HepG2 (cell line): Measurements from ENCODE around the gene CPNE1. TPM values are rescaled to one million over a fixed set of nuclear protein-coding genes. Genes with fewer than 3 reads are reported as not detected.
"Not testable (repeated sequence)": the region's sequence is repeated elsewhere in the genome, so short reads cannot be mapped to it uniquely, and the experiment has no call there.

Source experiments
- ATAC-seq: fragments of 200-7000 bp; cut with Tn5 transposase; 3 replicates; pipeline ENCODE4 v1.9.1; 2020; ENCODE audit warnings: mild to moderate bottlenecking, moderate library complexity
- BruUV-seq: library from RNA; stranded (reverse); fragments of 400-500 nt; replicated peaks from 2 replicates; lab custom pipeline; 2021; lab: Mats Ljungman, UMichigan
- CTCF ChIA-PET: fragments of 300-600 bp; formaldehyde crosslinking; extraction: SDS; loops from one replicate; lab custom pipeline; 2021; ENCODE audit warnings: low total read pairs, inconsistent platforms, low intra/inter-chr PET ratio; lab: Yijun Ruan, JAX
- POLR2A ChIA-PET: fragments of 350-600 bp; sonication (Branson Sonifier 250); formaldehyde crosslinking; loops from one replicate; lab custom pipeline; 2020; ENCODE audit warnings: antibody characterized with exemption, inconsistent platforms; lab: Yijun Ruan, JAX
- DNase-seq: peaks from one replicate; pipeline ENCODE4 v3.0.0-alpha.2; 2015; ENCODE audit warnings: low spot score
- FAIRE-seq: peaks from 3 replicates; lab custom pipeline; 2011; peaks lifted over from hg19 to GRCh38; lab: Jason Lieb, UNC
- H2AFZ ChIP-seq: one replicate; pipeline ENCODE4 v1.6.1; 2011; ENCODE audit warnings: low read length, inconsistent platforms
- H3K27ac ChIP-seq: fragments of 300-600 bp; 3 replicates; pipeline ENCODE4 v1.8.0; 2011; ENCODE audit warnings: mixed run types, mild to moderate bottlenecking, mixed read lengths, low read length, inconsistent platforms; ENCODE audit not compliant: insufficient read depth; ENCODE audit errors: extremely low read length
- H3K27me3 ChIP-seq, 2 experiments: fragments of 200-600 bp in 1 of 2; 2 replicates in 1 of 2; 3 replicates in 1 of 2; pipeline versions ENCODE4 v1.6.0 to v1.8.0; 2011; ENCODE audit warnings: low read length in 2 of 2, mild to moderate bottlenecking in 2 of 2, moderate library complexity in 2 of 2, inconsistent platforms in 1 of 2; ENCODE audit not compliant: insufficient read depth in 2 of 2, control insufficient read depth in 1 of 2
- H3K36me3 ChIP-seq, 2 experiments: fragments of 200-600 bp in 1 of 2; replicated peaks in 1 of 2; 2 replicates in 1 of 2; 3 replicates in 1 of 2; pipeline versions ENCODE4 v1.5.1 to v1.8.0; 2011; ENCODE audit warnings: low read length in 2 of 2, inconsistent platforms in 1 of 2; ENCODE audit not compliant: insufficient read depth in 2 of 2, control insufficient read depth in 1 of 2
- H3K4me1 ChIP-seq: 2 replicates; pipeline ENCODE4 v1.5.1; 2012; ENCODE audit warnings: low read length, inconsistent platforms; ENCODE audit not compliant: insufficient read depth
- H3K4me2 ChIP-seq: 2 replicates; pipeline ENCODE4 v1.6.0; 2011; ENCODE audit warnings: low read depth, low read length, inconsistent platforms
- H3K4me3 ChIP-seq, 3 experiments: fragments of 200-600 bp in 1 of 3; sonication (generic), shearing (Covaris generic) in 1 of 3; replicated peaks in 1 of 3; 2 replicates each; pipeline ENCODE4 v1.5.1; 2011 to 2016; ENCODE audit warnings: low read length in 3 of 3, inconsistent platforms in 2 of 3, low read depth in 2 of 3, mild to moderate bottlenecking in 2 of 3, control low read depth in 1 of 3, mixed read lengths in 1 of 3; ENCODE audit not compliant: insufficient read depth in 1 of 3
- H3K79me2 ChIP-seq: one replicate; pipeline ENCODE4 v1.6.1; 2011; ENCODE audit warnings: low read length, inconsistent platforms; ENCODE audit not compliant: insufficient read depth
- H3K9ac ChIP-seq: 2 replicates; pipeline ENCODE4 v1.6.0; 2011; ENCODE audit warnings: mild to moderate bottlenecking, low read depth, low read length, inconsistent platforms; ENCODE audit not compliant: insufficient read depth
- H3K9me3 ChIP-seq: 2 replicates; pipeline ENCODE4 v1.5.1; 2012; ENCODE audit warnings: mild to moderate bottlenecking, low read length
- H4K20me1 ChIP-seq: 2 replicates; pipeline ENCODE4 v1.6.0; 2011; ENCODE audit warnings: inconsistent platforms, mild to moderate bottlenecking, low read length, moderate library complexity; ENCODE audit not compliant: insufficient read depth
- CCDC6 ChIP-seq: sonication (generic); formaldehyde crosslinking; IDR thresholded peaks from 2 replicates; pipeline ENCODE4 v1.8.1; 2022; ENCODE audit warnings: mild to moderate bottlenecking, missing genetic modification reagents, moderate library complexity
- EP300 ChIP-seq, 3 experiments: sonication (generic) in 1 of 3; formaldehyde crosslinking in 1 of 3; IDR thresholded peaks; 2 replicates each; pipeline versions ENCODE4 v1.5.1 to v1.6.1; 2011 to 2020; ENCODE audit warnings: low read depth in 2 of 3, low read length in 2 of 3, borderline replicate concordance in 1 of 3, improper control_type of control experiment in 1 of 3, mild to moderate bottlenecking in 1 of 3, missing genetic modification reagents in 1 of 3, moderate library complexity in 1 of 3
- FOXO1 ChIP-seq: sonication (generic); formaldehyde crosslinking; IDR thresholded peaks from 2 replicates; pipeline ENCODE4 v1.4.0; 2020; ENCODE audit warnings: missing genetic modification reagents
- KLF6 ChIP-seq: IDR thresholded peaks from 2 replicates; pipeline ENCODE4 v1.8.0; 2016; ENCODE audit warnings: missing biosample characterization, missing genetic modification reagents
- NR2F1 ChIP-seq, 2 experiments: fragments of 450-650 bp in 1 of 2; formaldehyde crosslinking in 1 of 2; IDR thresholded peaks; 2 replicates each; pipeline versions ENCODE4 v1.5.0 to v1.6.1; 2016 to 2020; ENCODE audit warnings: mild to moderate bottlenecking in 1 of 2, missing compliant biosample characterization in 1 of 2, missing genetic modification reagents in 1 of 2, moderate library complexity in 1 of 2
- PHF8 ChIP-seq: sonication (generic); formaldehyde crosslinking; IDR thresholded peaks from 2 replicates; pipeline ENCODE4 v1.5.0; 2020; ENCODE audit warnings: missing genetic modification reagents
- POLR2A ChIP-seq, 2 experiments: IDR thresholded peaks; 2 replicates each; pipeline ENCODE4 v1.6.1; 2011; ENCODE audit warnings: low read depth in 2 of 2, low read length in 2 of 2, mild to moderate bottlenecking in 1 of 2, moderate library complexity in 1 of 2; ENCODE audit not compliant: insufficient read depth in 1 of 2
- POLR2G ChIP-seq: fragments of 200-400 bp; formaldehyde crosslinking; IDR thresholded peaks from 2 replicates; pipeline ENCODE4 v1.6.1; 2018; ENCODE audit warnings: mild to moderate bottlenecking, low read depth, low read length, moderate library complexity
- RBM22 ChIP-seq: fragments of 200-400 bp; formaldehyde crosslinking; optimal IDR thresholded peaks from 2 replicates; pipeline ENCODE3; 2017; ENCODE audit warnings: mild to moderate bottlenecking, low read length, moderate library complexity
- THAP11 ChIP-seq: IDR thresholded peaks from 2 replicates; pipeline ENCODE4 v1.6.1; 2016; ENCODE audit warnings: missing biosample characterization, missing genetic modification reagents
- THYN1 ChIP-seq: sonication (generic); formaldehyde crosslinking; IDR thresholded peaks from 2 replicates; pipeline ENCODE4 v1.8.1; 2023; ENCODE audit warnings: low read depth, mild to moderate bottlenecking, moderate library complexity, missing genetic modification reagents, borderline replicate concordance
- ZBTB38 ChIP-seq: sonication (generic); formaldehyde crosslinking; IDR thresholded peaks from 2 replicates; pipeline ENCODE4 v1.5.1; 2020; ENCODE audit warnings: mild to moderate bottlenecking, missing genetic modification reagents
- ZMYM3 ChIP-seq: sonication (generic); formaldehyde crosslinking; IDR thresholded peaks from 2 replicates; pipeline ENCODE4 v1.5.1; 2020; ENCODE audit warnings: mild to moderate bottlenecking, missing genetic modification reagents
- ZNF563 ChIP-seq: sonication (generic); formaldehyde crosslinking; IDR thresholded peaks from 2 replicates; pipeline ENCODE4 v1.8.0; 2022; ENCODE audit warnings: mild to moderate bottlenecking, moderate library complexity, missing genetic modification reagents
- WGBS: methylation state at CpG from one replicate; pipeline ENCODE4 v1.1.6; 2017; ENCODE audit warnings: low lambda C conversion rate; 5-methylcytosine and 5-hydroxymethylcytosine counted together
- in situ Hi-C: cut with HindIII; loops from 2 replicates; pipeline ENCODE4 v1.10.0; 2017; ENCODE audit warnings: low pct_unique_long_range_greater_than_20kb; ENCODE audit not compliant: extremely low pct_ligation_motif_present
- intact Hi-C: fragments of 100-400 bp; cut with micrococcal nuclease; formaldehyde crosslinking; loops from one replicate; pipeline ENCODE4 v1.10.0; 2022; ENCODE audit not compliant: unreplicated experiment
- polyA plus RNA-seq, 8 experiments: library from polyadenylated mRNA; depleted of rRNA in 3 of 8; stranded (reverse) in 7 of 8; unstranded in 1 of 8; fragments of >200 nt; fragmentation: Illumina TruSeq in 4 of 8; extraction: Trizol in 4 of 8; gene quantifications; 2 replicates each; pipeline versions ENCODE4 v1.2.1 to v1.2.3, GENCODE V29; 2011 to 2016; ENCODE audit warnings: low read depth in 4 of 8, missing spikeins in 1 of 8, mixed read lengths in 1 of 8; ENCODE audit not compliant: insufficient read depth in 1 of 8
- total RNA-seq, 5 experiments: library from RNA; depleted of rRNA; stranded (reverse); fragments of >200 nt; fragmentation: Illumina TruSeq; extraction: Trizol; gene quantifications; 2 replicates each; pipeline ENCODE4 v1.2.3, GENCODE V29; 2016; ENCODE audit warnings: low read depth in 1 of 5
- TF ChIP-seq, protein P1 (sequence below): sonication (generic); formaldehyde crosslinking; IDR thresholded peaks from 2 replicates; pipeline ENCODE4 v1.8.0; 2022; ENCODE audit warnings: missing genetic modification reagents, mild to moderate bottlenecking, borderline replicate concordance

The CPNE1 gene
- total and polyA plus RNA-seq, 2 of the 13 experiments (the other 11 are each of a cell fraction or from before 2014, with no cell fraction given), result 408 to 431 TPM

DNA sequence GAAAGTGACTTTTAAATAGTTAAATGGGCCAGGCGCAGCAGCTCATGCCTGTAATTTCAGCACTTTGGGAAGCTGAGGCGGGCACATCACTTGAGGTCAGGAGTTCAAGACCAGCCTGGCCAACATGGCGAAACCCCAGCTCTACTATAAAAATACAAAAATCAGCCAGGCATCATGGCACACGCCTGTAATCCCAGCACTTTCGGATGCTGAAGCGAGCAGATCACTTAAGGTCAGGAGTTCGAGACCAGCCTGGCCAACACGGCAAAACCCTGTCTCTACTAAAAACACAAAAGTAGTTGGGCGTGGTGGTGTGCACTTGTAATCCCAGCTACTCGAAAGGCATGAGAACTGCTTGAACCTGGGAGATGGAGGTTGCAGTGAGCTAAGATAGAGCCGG, 41.2 kb upstream of the CPNE1 start:
- H3K79me2 ChIP-seq, result peaks cover 36% of the 10 kb centered on the region
- H3K4me3 ChIP-seq; H3K4me2 ChIP-seq; H3K27me3 ChIP-seq; FAIRE-seq; in situ Hi-C loops; H2AFZ ChIP-seq; ATAC-seq; H3K4me1 ChIP-seq; H3K9ac ChIP-seq; DNase-seq; BruUV-seq; H3K9me3 ChIP-seq; CTCF ChIA-PET; intact Hi-C loops; H3K27ac ChIP-seq; TF ChIP-seq EP300 (IDR thresholded peaks at IDR 0.05; ENCODE audit: low read depth in 2 of 2, low read length in 2 of 2): not testable (repeated sequence)
- H3K36me3 ChIP-seq, result peaks cover 29 to 80% of the 10 kb centered on the region in 2 experiments
- 96% methylated on average over 11 of the region's 11 CpGs for WGBS
- POLR2A ChIA-PET, result interaction anchor here (1.5 to 23.6 kb wide), 3 partner anchors 20 to 89 kb away, joined by 4 to 319 read pairs (median 17); partner anchors contain the start of gene RBM39
- peak; percentile 96 for TF ChIP-seq RBM22
- TF ChIP-seq ZNF563 (CRISPR knock-in tag), result 0 out of 2 replicates have a peak, but pooled peaks have one; percentile 27
- peak; percentile 16; the same call in 1 of the 2 replicates for TF ChIP-seq ZMYM3 (CRISPR knock-in tag)
- 0 out of 2 replicates have a peak, but pooled peaks have one; percentile 37 for TF ChIP-seq FOXO1 (CRISPR knock-in tag)
- TF ChIP-seq POLR2G, result 0 out of 2 replicates have a peak, but pooled peaks have one; percentile 44
- 0 out of 2 replicates have a peak, but pooled peaks have one; percentile 15 for TF ChIP-seq PHF8 (CRISPR knock-in tag)
- TF ChIP-seq, protein P1, sequence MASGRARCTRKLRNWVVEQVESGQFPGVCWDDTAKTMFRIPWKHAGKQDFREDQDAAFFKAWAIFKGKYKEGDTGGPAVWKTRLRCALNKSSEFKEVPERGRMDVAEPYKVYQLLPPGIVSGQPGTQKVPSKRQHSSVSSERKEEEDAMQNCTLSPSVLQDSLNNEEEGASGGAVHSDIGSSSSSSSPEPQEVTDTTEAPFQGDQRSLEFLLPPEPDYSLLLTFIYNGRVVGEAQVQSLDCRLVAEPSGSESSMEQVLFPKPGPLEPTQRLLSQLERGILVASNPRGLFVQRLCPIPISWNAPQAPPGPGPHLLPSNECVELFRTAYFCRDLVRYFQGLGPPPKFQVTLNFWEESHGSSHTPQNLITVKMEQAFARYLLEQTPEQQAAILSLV (CRISPR knock-in tag), result 0 out of 2 replicates have a peak, but pooled peaks have one; percentile 14
- 0 out of 2 replicates have a peak, but pooled peaks have one; percentile 33 for TF ChIP-seq KLF6 (CRISPR knock-in tag)
- 0 out of 4 replicates have a peak, but pooled peaks of 1 of the 2 experiments have one; percentile 15 for TF ChIP-seq NR2F1 (CRISPR knock-in tag; IDR thresholded peaks at IDR 0.05)
- TF ChIP-seq POLR2A (IDR thresholded peaks at IDR 0.05; ENCODE audit: insufficient read depth in 1 of 2, low read depth in 2 of 2, low read length in 2 of 2), result peak in 1 of 2 experiments; percentile 35; a peak in 1 of 4 replicates
- TF ChIP-seq EP300 (CRISPR knock-in tag; IDR thresholded peaks at IDR 0.05; ENCODE audit: borderline replicate concordance), result peak; percentile 28; the same call in 1 of the 2 replicates
- TF ChIP-seq CCDC6 (CRISPR knock-in tag), result 0 out of 2 replicates have a peak, but pooled peaks have one; percentile 34
- TF ChIP-seq THYN1 (CRISPR knock-in tag), result 0 out of 2 replicates have a peak, but pooled peaks have one; percentile 0
- TF ChIP-seq ZBTB38 (CRISPR knock-in tag), result peak; percentile 46; the same call in 1 of the 2 replicates
- 0 out of 2 replicates have a peak, but pooled peaks have one; percentile 8 for TF ChIP-seq THAP11 (CRISPR knock-in tag)
- peaks cover 84% of the 10 kb centered on the region for H4K20me1 ChIP-seq
